ENCODE measurements around the gene AGPS.

AGPS gene

DNA sequence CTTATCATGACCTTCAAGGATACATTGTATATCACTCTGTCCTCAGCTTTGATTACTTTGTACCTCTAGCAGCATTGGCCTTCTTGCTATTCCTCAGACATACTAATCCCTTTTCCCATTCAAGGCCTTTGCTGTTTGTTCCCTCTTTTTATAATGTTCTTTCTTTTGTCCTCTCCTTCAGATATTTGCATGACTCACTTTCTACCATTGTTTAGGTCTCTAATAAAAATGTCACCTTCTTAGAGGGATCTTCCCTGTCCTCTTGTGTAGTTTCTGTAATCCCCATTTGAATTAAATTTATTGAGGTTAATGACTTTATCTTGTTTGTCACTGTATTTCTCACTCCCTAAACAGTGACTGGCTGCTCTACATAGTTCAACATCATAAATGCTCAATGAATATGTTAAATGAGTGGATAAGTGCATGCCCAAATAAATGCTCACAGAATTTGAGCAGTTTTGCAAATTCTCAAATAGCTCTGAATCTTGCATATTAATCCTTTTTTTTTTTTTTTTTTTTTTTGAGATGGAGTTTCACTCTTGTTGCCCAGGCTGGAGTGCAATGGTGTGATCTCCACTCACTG, 135.9 kb downstream of the AGPS start:
- H3K4me1 ChIP-seq = no peaks in the 10 kb centered on the region
- no peak for TF ChIP-seq Cebpa-rat (IDR thresholded peaks at IDR 0.05)
- peaks cover 0 to 71% (median 15%) of the 10 kb centered on the region in 11 experiments; a peak in 14 of 22 replicates for H3K36me3 ChIP-seq
- H3K27me3 ChIP-seq = no peaks in the 10 kb centered on the region
- H4K20me1 ChIP-seq = no peaks in the 10 kb centered on the region
- no peak overlapping the region for H3K27ac ChIP-seq
- H3K9ac ChIP-seq = no peak overlapping the region
- H3K4me2 ChIP-seq = no peak overlapping the region
- H3K9me3 ChIP-seq (replicated peaks in 1 of 11) = no peaks in the 10 kb centered on the region
- no peak overlapping the region for H3K4me3 ChIP-seq

DNA sequence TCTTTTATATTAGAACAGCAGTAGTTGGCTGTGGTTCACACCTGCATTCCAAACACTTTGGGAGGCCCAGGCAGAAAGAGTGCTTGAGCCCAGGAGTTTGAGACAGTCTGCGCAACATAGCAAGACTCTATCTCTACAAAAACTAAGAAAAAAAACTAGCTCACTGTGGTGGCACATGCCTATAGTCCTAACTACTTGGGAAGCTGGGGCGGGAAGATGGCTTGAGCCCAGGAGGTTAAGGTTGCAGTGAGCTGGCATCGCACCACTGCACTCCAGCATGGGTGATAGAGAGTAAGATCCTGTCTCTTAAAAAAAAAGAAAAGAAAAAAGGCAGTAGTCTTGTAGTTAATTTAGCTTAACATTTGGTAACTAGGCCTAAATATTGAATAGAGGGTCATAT, 136.6 kb downstream of the AGPS start:
- Histone ChIP-seq H4K20me1 (no peaks in the 10 kb centered on the region), H3K4me1 (no peaks in the 10 kb centered on the region), H3K9me3 (replicated peaks in 1 of 11) (no peaks in the 10 kb centered on the region), H3K9ac (no peak overlapping the region), H3K4me2 (no peak overlapping the region), H3K27ac (no peak overlapping the region), H3K4me3 (no peak overlapping the region), H3K36me3 (peaks cover 0 to 63% (median 12%) of the 10 kb centered on the region in 11 experiments; a peak in 12 of 22 replicates), H3K27me3 (no peaks in the 10 kb centered on the region)
- TF ChIP-seq Cebpa-rat (IDR thresholded peaks at IDR 0.05) = no peak

DNA sequence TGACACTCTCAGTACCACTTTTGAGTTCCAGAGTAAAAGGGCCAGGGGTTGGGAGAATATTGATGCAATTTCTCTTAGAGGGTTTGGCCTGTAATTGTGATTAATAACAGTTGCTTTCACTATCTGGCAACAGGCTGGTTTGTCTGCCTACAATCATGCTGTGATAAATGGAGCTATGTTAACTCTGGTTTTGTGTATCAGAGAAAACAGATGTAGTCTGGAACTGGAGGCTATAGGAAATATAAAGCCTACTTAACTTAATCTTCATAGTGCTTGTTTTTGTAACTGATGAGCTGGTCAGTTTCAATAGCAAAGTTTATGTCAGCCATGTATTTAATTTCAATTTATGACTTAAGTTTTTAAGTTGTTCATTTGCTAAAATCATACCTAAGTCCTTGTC, 138.0 kb downstream of the AGPS start:
- no peaks in the 10 kb centered on the region for H3K27me3 ChIP-seq
- no peaks in the 10 kb centered on the region for H4K20me1 ChIP-seq
- no peaks in the 10 kb centered on the region for H3K4me1 ChIP-seq
- no peak overlapping the region for H3K4me2 ChIP-seq
- no peak overlapping the region for H3K27ac ChIP-seq
- H3K9ac ChIP-seq = no peak overlapping the region
- no peaks in the 10 kb centered on the region for H3K9me3 ChIP-seq (replicated peaks in 1 of 11)
- H3K36me3 ChIP-seq = peaks cover 0 to 49% (median 7%) of the 10 kb centered on the region in 11 experiments; a peak in 10 of 22 replicates
- H3K4me3 ChIP-seq = no peak overlapping the region
- TF ChIP-seq Cebpa-rat (IDR thresholded peaks at IDR 0.05) = no peak

DNA sequence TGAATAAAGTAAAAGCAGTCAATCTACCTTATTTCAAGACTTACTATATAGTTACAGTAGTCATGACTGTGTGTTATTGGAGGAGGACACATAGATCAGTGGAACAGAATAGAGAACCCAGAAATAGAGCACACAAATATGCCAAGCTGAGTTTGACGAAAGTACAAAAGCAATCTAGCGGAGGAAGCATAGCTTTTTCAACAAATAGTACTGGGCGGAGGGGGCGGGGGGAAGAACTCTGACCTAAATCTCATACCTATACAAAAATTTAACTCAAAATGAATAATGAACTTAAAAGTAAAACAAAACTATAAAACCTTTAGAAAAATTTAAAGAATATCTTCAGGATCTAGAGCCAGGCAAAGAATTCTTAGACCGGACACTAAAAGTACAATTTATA, 139.1 kb downstream of the AGPS start:
- Histone ChIP-seq H3K27ac (no peak overlapping the region), H3K4me1 (no peaks in the 10 kb centered on the region), H3K9ac (no peak overlapping the region), H3K4me2 (no peak overlapping the region), H4K20me1 (no peaks in the 10 kb centered on the region), H3K36me3 (peaks cover 0 to 38% (median 4%) of the 10 kb centered on the region in 11 experiments; a peak in 9 of 22 replicates), H3K4me3 (no peak overlapping the region), H3K9me3 (replicated peaks in 1 of 11) (no peaks in the 10 kb centered on the region), H3K27me3 (no peaks in the 10 kb centered on the region)
- TF ChIP-seq Cebpa-rat (IDR thresholded peaks at IDR 0.05) = no peak

DNA sequence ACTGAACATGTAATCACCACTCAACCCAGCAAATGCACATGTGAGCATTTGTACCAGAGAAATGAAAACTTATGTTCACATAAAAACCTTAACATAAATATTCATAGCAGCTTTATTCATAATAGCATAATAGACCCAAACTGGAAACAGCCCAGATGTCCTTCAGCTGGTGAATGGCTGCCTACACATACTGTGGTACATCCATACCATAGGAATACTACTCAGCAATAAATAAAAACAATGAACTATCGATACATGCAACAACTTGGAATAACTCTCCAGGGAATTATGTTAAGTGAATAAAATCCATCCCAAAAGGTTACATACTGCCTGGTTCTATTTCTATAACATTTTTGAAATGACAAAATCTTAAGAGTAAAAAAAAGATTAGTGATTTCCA, 140.0 kb downstream of the AGPS start:
- H3K4me3 ChIP-seq = no peak overlapping the region
- no peak overlapping the region for H3K27ac ChIP-seq
- H3K36me3 ChIP-seq = peaks cover 0 to 30% (median 0%) of the 10 kb centered on the region in 11 experiments; a peak in 7 of 22 replicates
- no peaks in the 10 kb centered on the region for H3K27me3 ChIP-seq
- H3K4me2 ChIP-seq = no peak overlapping the region
- no peak overlapping the region for H3K9ac ChIP-seq
- no peak for TF ChIP-seq Cebpa-rat (IDR thresholded peaks at IDR 0.05)
- H3K4me1 ChIP-seq = no peaks in the 10 kb centered on the region
- no peaks in the 10 kb centered on the region for H4K20me1 ChIP-seq
- H3K9me3 ChIP-seq (replicated peaks in 1 of 11) = no peaks in the 10 kb centered on the region

DNA sequence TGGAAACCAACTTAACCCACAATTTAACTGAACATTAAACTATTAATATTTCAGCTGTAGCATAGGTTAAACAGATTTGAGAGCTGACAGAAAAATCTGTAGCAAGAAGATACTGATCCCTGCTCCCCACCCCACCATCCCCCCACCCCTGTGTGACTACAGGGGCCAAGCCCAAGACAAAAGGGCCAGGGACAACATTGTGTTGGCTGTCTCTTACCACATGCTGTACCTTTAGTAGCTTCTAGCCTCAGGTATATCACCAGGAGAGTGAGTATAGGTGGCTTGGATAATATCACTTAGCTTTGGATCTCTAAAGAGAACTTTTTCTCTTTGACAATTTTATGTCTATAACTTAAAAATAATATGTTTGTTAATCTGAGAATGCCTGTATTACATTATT, 140.7 kb downstream of the AGPS start:
- Histone ChIP-seq H3K4me3 (no peak overlapping the region), H4K20me1 (no peaks in the 10 kb centered on the region), H3K27me3 (no peaks in the 10 kb centered on the region), H3K9me3 (replicated peaks in 1 of 11) (no peaks in the 10 kb centered on the region), H3K27ac (no peak overlapping the region), H3K4me2 (no peak overlapping the region), H3K9ac (no peak overlapping the region), H3K4me1 (no peaks in the 10 kb centered on the region), H3K36me3 (peaks cover 0 to 30% (median 0%) of the 10 kb centered on the region in 11 experiments; a peak in 9 of 22 replicates)
- no peak for TF ChIP-seq Cebpa-rat (IDR thresholded peaks at IDR 0.05)

DNA sequence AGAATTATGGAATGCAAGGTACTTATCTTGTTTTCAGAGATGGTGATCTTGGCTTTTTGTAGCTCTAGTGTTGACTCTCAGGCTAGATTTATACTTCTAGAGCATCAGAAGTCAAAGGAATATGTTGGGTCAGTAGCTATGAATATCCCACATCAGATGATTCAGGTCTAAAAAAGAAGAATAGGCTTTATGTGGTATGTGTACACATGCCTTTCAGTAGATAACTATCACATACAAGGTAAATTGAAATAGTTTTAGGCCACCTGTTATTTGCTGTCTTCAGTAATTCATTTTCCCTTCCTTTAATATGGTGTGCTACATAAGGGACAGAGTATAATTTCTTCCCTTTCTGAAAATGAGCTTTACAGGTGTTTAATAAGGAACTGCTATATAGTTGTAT, 142.4 kb downstream of the AGPS start:
- no peak for TF ChIP-seq Cebpa-rat (IDR thresholded peaks at IDR 0.05)
- no peak overlapping the region for H3K4me3 ChIP-seq
- peaks cover 0 to 22% (median 0%) of the 10 kb centered on the region in 11 experiments; a peak in 8 of 22 replicates for H3K36me3 ChIP-seq
- H3K27me3 ChIP-seq = no peaks in the 10 kb centered on the region
- H3K9me3 ChIP-seq (replicated peaks in 1 of 11) = no peaks in the 10 kb centered on the region
- H4K20me1 ChIP-seq = no peaks in the 10 kb centered on the region
- H3K4me2 ChIP-seq = no peak overlapping the region
- H3K27ac ChIP-seq = no peak overlapping the region
- H3K9ac ChIP-seq = no peak overlapping the region
- H3K4me1 ChIP-seq = no peaks in the 10 kb centered on the region

DNA sequence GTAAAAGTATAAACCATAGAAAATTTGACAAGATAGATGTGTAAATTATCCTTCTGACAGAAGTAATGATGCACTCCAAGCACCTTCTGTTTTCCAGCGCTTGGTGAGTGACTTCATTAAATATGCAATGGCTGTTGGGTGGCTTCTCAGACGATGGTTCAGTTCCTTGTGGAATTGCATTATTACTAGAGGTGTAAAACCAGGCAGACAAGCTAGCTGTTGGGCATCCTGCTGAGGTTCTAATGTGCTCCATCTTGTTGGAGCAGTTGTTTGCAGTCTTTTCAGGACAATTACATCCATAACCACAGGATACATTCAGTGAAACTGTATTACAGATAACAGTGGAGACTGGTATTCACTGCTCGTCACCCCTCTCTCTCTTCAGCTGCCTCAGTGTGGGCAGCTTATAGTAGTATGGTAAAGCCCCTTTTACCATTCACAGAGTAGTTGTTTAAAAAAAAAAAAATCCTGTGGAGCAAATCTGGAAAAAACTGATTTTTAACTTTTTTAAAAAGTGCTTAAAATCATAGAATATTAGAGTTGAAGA, 143.5 kb downstream of the AGPS start:
- H3K4me2 ChIP-seq = no peak overlapping the region
- H3K27ac ChIP-seq = no peak overlapping the region

DNA sequence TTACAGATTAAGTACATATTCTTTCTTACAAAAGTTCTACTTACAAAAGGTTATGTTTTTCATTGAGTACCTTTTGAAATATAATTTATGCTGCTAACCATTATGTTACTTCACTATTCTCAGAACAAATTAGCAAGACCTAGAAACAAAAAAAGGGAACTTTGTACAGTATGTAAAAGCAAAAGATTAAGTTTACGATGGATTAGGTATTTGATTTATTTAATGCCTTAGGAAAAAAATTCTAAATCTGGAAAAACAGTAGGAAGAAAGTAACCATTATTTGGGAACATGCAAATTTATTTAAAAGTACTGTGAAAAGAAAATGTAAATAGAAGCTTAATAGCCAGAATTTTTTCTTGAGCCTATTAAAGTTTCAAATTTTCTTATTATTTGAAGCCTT, 144.6 kb downstream of the AGPS start:
- no peak for TF ChIP-seq Cebpa-rat (IDR thresholded peaks at IDR 0.05)
- Histone ChIP-seq H3K4me2 (no peak overlapping the region), H3K36me3 (peaks cover 0 to 24% (median 0%) of the 10 kb centered on the region in 11 experiments; a peak in 8 of 22 replicates), H4K20me1 (no peaks in the 10 kb centered on the region), H3K27ac (no peak overlapping the region), H3K4me3 (no peak overlapping the region), H3K9me3 (replicated peaks in 1 of 11) (no peaks in the 10 kb centered on the region), H3K9ac (no peak overlapping the region), H3K4me1 (no peaks in the 10 kb centered on the region), H3K27me3 (no peaks in the 10 kb centered on the region)

More for the DNA sequence above, 143.5 kb downstream of the AGPS start:
- Histone ChIP-seq H3K4me1 (no peaks in the 10 kb centered on the region), H3K4me3 (no peak overlapping the region), H4K20me1 (no peaks in the 10 kb centered on the region), H3K27me3 (no peaks in the 10 kb centered on the region), H3K36me3 (peaks cover 0 to 22% (median 0%) of the 10 kb centered on the region in 11 experiments; a peak in 8 of 22 replicates), H3K9ac (no peak overlapping the region), H3K9me3 (replicated peaks in 1 of 11) (no peaks in the 10 kb centered on the region)
- TF ChIP-seq Cebpa-rat (IDR thresholded peaks at IDR 0.05) = no peak

DNA sequence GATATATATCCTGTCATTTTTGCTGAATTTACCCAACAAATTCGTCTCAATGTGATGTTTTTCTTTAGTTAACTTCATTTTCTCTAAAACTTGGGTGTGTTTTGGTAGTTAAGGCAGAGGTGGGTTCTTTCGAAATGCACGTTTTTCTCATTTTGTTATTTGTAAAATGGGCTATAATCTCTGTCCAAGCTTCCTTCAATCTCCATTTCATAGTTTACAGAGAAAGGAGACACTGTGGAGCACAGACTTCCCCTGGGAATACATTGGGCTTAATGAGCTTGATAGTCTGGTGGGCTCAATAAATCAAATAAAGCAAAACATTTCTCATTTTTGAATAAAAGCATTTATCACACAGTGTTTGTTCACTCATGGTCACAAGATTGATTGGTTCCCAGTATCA, 145.1 kb downstream of the AGPS start:
- H3K4me1 ChIP-seq = no peaks in the 10 kb centered on the region
- no peaks in the 10 kb centered on the region for H3K9me3 ChIP-seq (replicated peaks in 1 of 11)
- H3K4me2 ChIP-seq = no peak overlapping the region
- H3K9ac ChIP-seq = no peak overlapping the region
- no peak overlapping the region for H3K4me3 ChIP-seq
- H3K36me3 ChIP-seq = peaks cover 0 to 20% (median 0%) of the 10 kb centered on the region in 11 experiments; a peak in 7 of 22 replicates
- H4K20me1 ChIP-seq = no peaks in the 10 kb centered on the region
- H3K27ac ChIP-seq = no peak overlapping the region
- no peaks in the 10 kb centered on the region for H3K27me3 ChIP-seq
- no peak for TF ChIP-seq Cebpa-rat (IDR thresholded peaks at IDR 0.05)
